GM18505 (cell line): ENCODE results near the gene GRIFIN.
A peak's percentile ranks its signal among the peaks of the same experiment; 100 is the strongest.

Source experiments
- ATAC-seq: cut with Tn5 transposase; IDR thresholded peaks from one replicate; pipeline ENCODE4 v1.9.1; 2021; ENCODE audit not compliant: unreplicated experiment
- POLR2A ChIP-seq: IDR thresholded peaks from 4 replicates; pipeline ENCODE4 v1.6.1; 2011; ENCODE audit warnings: borderline replicate concordance; ENCODE audit not compliant: insufficient read depth, insufficient read length; ENCODE audit errors: extremely low read depth

The GRIFIN gene

GRCh38 chr7:2482725-2483451 is 6.7 kb upstream of the GRIFIN start:
- no peak for TF ChIP-seq POLR2A
- no peak for ATAC-seq

- no peak for ATAC-seq
- no peak for TF ChIP-seq POLR2A
Observed at GRCh38 chr7:2481195-2481594, 5.0 kb upstream of the GRIFIN start.

GRCh38 chr7:2480070-2480408 is 3.8 kb upstream of the GRIFIN start:
- TF ChIP-seq POLR2A: no peak
- ATAC-seq: no peak

- no peak for ATAC-seq
- no peak for TF ChIP-seq POLR2A
Observed at GRCh38 chr7:2479276-2480069, 3.3 kb upstream of the GRIFIN start.

- ATAC-seq: no peak
- no peak for TF ChIP-seq POLR2A
Observed at GRCh38 chr7:2478800-2479199, 2.6 kb upstream of the GRIFIN start.

- no peak for ATAC-seq
- TF ChIP-seq POLR2A: no peak
Observed at GRCh38 chr7:2478399-2478785, 2.2 kb upstream of the GRIFIN start.

- ATAC-seq: peak; percentile 53
- no peak for TF ChIP-seq POLR2A
Observed at GRCh38 chr7:2477447-2478398, 1.5 kb upstream of the GRIFIN start.

- ATAC-seq: no peak
- TF ChIP-seq POLR2A: no peak
Observed at GRCh38 chr7:2476776-2477446, 713 bp upstream of the GRIFIN start.

- ATAC-seq: no peak
- no peak for TF ChIP-seq POLR2A
Observed at GRCh38 chr7:2475678-2476015, 551 bp downstream of the GRIFIN start.

GRCh38 chr7:2474813-2475677 is 1.2 kb downstream of the GRIFIN start:
- ATAC-seq: no peak

GRCh38 chr7:2474224-2474623 is 2.0 kb downstream of the GRIFIN start:
- no peak for ATAC-seq
- no peak for TF ChIP-seq POLR2A

More at GRCh38 chr7:2474813-2475677, 1.2 kb downstream of the GRIFIN start:
- no peak for TF ChIP-seq POLR2A
